Measurements from ENCODE around the gene ABTB2.

The ABTB2 gene

GRCh38 chr11:34162493-34162820 lies 195.4 kb downstream of the ABTB2 start:
- no peak for DNase-seq

- DNase-seq = no peak
Measured at GRCh38 chr11:34161812-34162492, 195.9 kb downstream of the ABTB2 start.

GRCh38 chr11:34161361-34161760 lies 196.4 kb downstream of the ABTB2 start:
- DNase-seq = no peak

GRCh38 chr11:34160791-34161190 lies 197.0 kb downstream of the ABTB2 start:
- no peak for DNase-seq

- DNase-seq = no peak
Measured at GRCh38 chr11:34160049-34160721, 197.6 kb downstream of the ABTB2 start.

GRCh38 chr11:34158661-34159060 lies 199.1 kb downstream of the ABTB2 start:
- no peak for DNase-seq

- DNase-seq = no peak
Measured at GRCh38 chr11:34157163-34157562, 200.6 kb downstream of the ABTB2 start.

GRCh38 chr11:34155757-34156062 lies 202.1 kb downstream of the ABTB2 start:
- no peak for DNase-seq

GRCh38 chr11:34155057-34155756 lies 202.6 kb downstream of the ABTB2 start:
- DNase-seq = no peak

GRCh38 chr11:34154059-34154875 lies 203.5 kb downstream of the ABTB2 start:
- peak in 1 of 2 donors; percentile 37 for DNase-seq

- no peak for DNase-seq
Measured at GRCh38 chr11:34151916-34152845, 205.6 kb downstream of the ABTB2 start.

GRCh38 chr11:34151166-34151565 lies 206.6 kb downstream of the ABTB2 start:
- no peak for DNase-seq

- no peak for DNase-seq
Measured at GRCh38 chr11:34150494-34151151, 207.2 kb downstream of the ABTB2 start.

- DNase-seq = no peak
Measured at GRCh38 chr11:34149786-34150185, 208.0 kb downstream of the ABTB2 start.

- no peak for DNase-seq
Measured at GRCh38 chr11:34149274-34149673, 208.5 kb downstream of the ABTB2 start.

GRCh38 chr11:34148504-34149165 lies 209.2 kb downstream of the ABTB2 start:
- no peak for DNase-seq

- DNase-seq = no peak
Measured at GRCh38 chr11:34147581-34147980, 210.2 kb downstream of the ABTB2 start.

- DNase-seq = no peak
Measured at GRCh38 chr11:34146866-34147265, 210.9 kb downstream of the ABTB2 start.

- no peak for DNase-seq
Measured at GRCh38 chr11:34146411-34146810, 211.4 kb downstream of the ABTB2 start.

GRCh38 chr11:34145847-34146381 lies 211.9 kb downstream of the ABTB2 start:
- no peak for DNase-seq

GRCh38 chr11:34145073-34145472 lies 212.7 kb downstream of the ABTB2 start:
- DNase-seq = no peak
